Heart left ventricle (tissue), 16 donors: ENCODE data around the gene ENOX2. TPM values are rescaled to one million over a fixed set of nuclear protein-coding genes. Genes with fewer than 3 reads are reported as not detected.

Experiments used
- ATAC-seq, 4 donors: fragments of 200-7000 bp; cut with Tn5 transposase; one replicate each; pipeline ENCODE4 v1.9.1; 2020 to 2022; ENCODE audit warnings: moderate library complexity in 4 of 4, mild to moderate bottlenecking in 3 of 4, moderate number of reproducible peaks in 1 of 4
- DNase-seq, 5 donors: peaks; one replicate each; pipeline ENCODE4 v3.0.0-alpha.2; 2020
- H3K27ac ChIP-seq, 12 donors: fragments of 200-600 bp; sonication (generic) in 4 of 12; one replicate each; pipeline versions ENCODE4 v1.5.0 to v1.8.0; 2016 to 2022; ENCODE audit warnings: mild to moderate bottlenecking in 2 of 12
- H3K27me3 ChIP-seq, 9 donors: fragments of 200-600 bp; sonication (generic) in 2 of 9; one replicate each; pipeline versions ENCODE4 v1.5.1 to v1.8.0; 2016 to 2022; ENCODE audit warnings: mild to moderate bottlenecking in 3 of 9
- H3K36me3 ChIP-seq, 9 donors: fragments of 200-600 bp; sonication (generic) in 2 of 9; one replicate each; pipeline versions ENCODE4 v1.5.0 to v1.8.0; 2018 to 2022; ENCODE audit warnings: mild to moderate bottlenecking in 2 of 9
- H3K4me1 ChIP-seq, 12 donors: fragments of 200-600 bp; sonication (generic) in 4 of 12; one replicate each; pipeline versions ENCODE4 v1.5.0 to v1.8.0; 2016 to 2022; ENCODE audit warnings: mild to moderate bottlenecking in 3 of 12
- H3K4me3 ChIP-seq, 12 donors: fragments of 200-600 bp; sonication (generic) in 4 of 12; one replicate each; pipeline versions ENCODE4 v1.5.0 to v1.8.0; 2017 to 2022; ENCODE audit warnings: mild to moderate bottlenecking in 9 of 12, moderate library complexity in 4 of 12
- H3K9me3 ChIP-seq, 12 donors: fragments of 200-600 bp; sonication (generic) in 4 of 12; one replicate each; pipeline versions ENCODE4 v1.5.0 to v1.8.0; 2016 to 2022; ENCODE audit warnings: mild to moderate bottlenecking in 1 of 12
- CTCF ChIP-seq, 12 donors: fragments of 200-600 bp; sonication (generic) in 4 of 12; IDR thresholded peaks; one replicate each; pipeline versions ENCODE4 v1.5.0 to v1.8.0; 2018 to 2022; ENCODE audit warnings: antibody characterized with exemption in 12 of 12, mild to moderate bottlenecking in 5 of 12
- POLR2A ChIP-seq, 2 donors: fragments of 450-650 bp; IDR thresholded peaks; one replicate each; pipeline ENCODE4 v1.6.1; 2017; ENCODE audit warnings: antibody characterized with exemption in 2 of 2, mild to moderate bottlenecking in 2 of 2, moderate library complexity in 2 of 2
- WGBS, 4 donors: extraction: QIAGEN DNeasy Blood & Tissue Kit in 2 of 4; methylation state at CpG; one replicate each; pipeline versions ENCODE4 v1.1.5 to v1.1.7; 2013 to 2018; 5-methylcytosine and 5-hydroxymethylcytosine counted together
- intact Hi-C, 10 donors: fragments of 100-400 bp; cut with DNase I; formaldehyde crosslinking; loops; one replicate each; pipeline versions ENCODE4 v1.11.1 to v1.14.2; 2022
- polyA plus RNA-seq, 2 donors: library from polyadenylated mRNA; stranded (reverse); fragments of 200-250 nt; gene quantifications; one replicate each; pipeline ENCODE4 v1.2.3, GENCODE V29; 2013
- total RNA-seq, 9 donors: library from RNA; depleted of rRNA in 2 of 9; stranded (reverse); fragments of >200 nt in 2 of 9; fragmentation: NEBNext Ultra II Directional in 3 of 9; extraction: Animal tissue kit (Norgen Biotek cat#: 25700) in 3 of 9; gene quantifications; one replicate each; pipeline versions ENCODE4 v1.1.0 to v1.2.4, GENCODE V29; 2016 to 2023
- donor health status: ischemic (EF 13 %, LVEDD 7.1; RV severe dilation, severe dysfunction).
- donor health status: healthy with polysubstance abuse.
- donor health status: DM: no; HTN: yes; CAD: no.
- donor health status: DM: no; HTN: no; CAD: no.
- donor health status: ischemic (EF 25% LVEDD 6.9; RV normal size, moderate dysfunction).
- donor health status: ischemic (EF 25% LVEDD 5.7; RV mildly dilated, moderate dysfunction).
- donor health status: healthy.
- donor health status: DM: yes; HTN: yes; CAD: no.
- donor health status: ischemic (EF 35%, LVEDD 5.7; RV mildly dilated, moderate dysfunction).
- donor health status: nonischemic (EF 11% LVEDD 7.7; RV severe dilation, severe dysfunction).
- donor health status: DM: yes; HTN: yes; CAD: no.
- donor health status: PGD.
- donor health status: ischemic (EF 29% LVEDD 5.4; RV normal size, mild dysfunction).
- donor health status: nonischemic (EF 23%, LVEDD 6.1; RV moderate dilation, normal function).

The ENOX2 gene
- total and polyA plus RNA-seq, 11 donors = 3.0 to 23.0 (median 17.4) TPM

DNA sequence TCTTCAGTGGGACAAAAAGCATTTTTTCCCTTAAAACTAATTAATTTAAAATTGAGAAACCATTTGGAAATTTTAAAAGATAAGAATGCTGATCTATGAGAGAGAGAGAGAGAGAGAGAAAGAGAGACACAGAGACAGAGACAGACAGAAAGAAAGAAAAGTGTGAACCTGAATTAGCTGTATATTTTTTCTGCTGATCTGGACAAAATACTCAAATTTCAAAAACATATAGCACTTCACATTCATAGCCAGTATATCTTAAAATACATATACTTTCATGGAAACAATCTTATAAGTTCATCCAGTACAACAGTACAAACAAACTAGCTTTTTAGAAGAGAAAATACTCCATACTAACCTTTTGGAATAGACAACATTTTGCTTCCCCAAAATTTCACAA, 18.4 kb downstream of the ENOX2 start:
- ATAC-seq = no peak

GRCh38 chrX:130879869-130880268, 23.1 kb downstream of the ENOX2 start:
- Histone ChIP-seq H3K4me3 (no peak overlapping the region), H3K9me3 (peaks cover 0 to 6% (median 0%) of the 10 kb centered on the region in 12 donors), H3K36me3 (no peaks in the 10 kb centered on the region), H3K27me3 (no peaks in the 10 kb centered on the region), H3K4me1 (peaks cover 0 to 15% (median 0%) of the 10 kb centered on the region in 12 donors), H3K27ac (no peak overlapping the region)
- intact Hi-C loops = no loop called here
- TF ChIP-seq POLR2A (IDR thresholded peaks at IDR 0.05) (no peak), CTCF (IDR thresholded peaks at IDR 0.05) (no peak)
- no peak for ATAC-seq
- 69 to 90% (median 80%) methylated on average over 2 of the region's 2 CpGs for WGBS, 4 donors
- no peak for DNase-seq

More for the DNA sequence above, 18.4 kb downstream of the ENOX2 start:
- intact Hi-C loops = no loop called here
- H3K4me3 ChIP-seq = no peak overlapping the region
- no peaks in the 10 kb centered on the region for H3K9me3 ChIP-seq
- H3K4me1 ChIP-seq = peaks cover 0 to 6% (median 0%) of the 10 kb centered on the region in 12 donors
- H3K27me3 ChIP-seq = no peaks in the 10 kb centered on the region
- no peak for DNase-seq
- no peak overlapping the region for H3K27ac ChIP-seq
- TF ChIP-seq POLR2A (IDR thresholded peaks at IDR 0.05) (no peak), CTCF (IDR thresholded peaks at IDR 0.05) (no peak)
- H3K36me3 ChIP-seq = no peaks in the 10 kb centered on the region

GRCh38 chrX:130878350-130879341, 24.4 kb downstream of the ENOX2 start:
- Histone ChIP-seq H3K4me1 (peaks cover 0 to 15% (median 0%) of the 10 kb centered on the region in 12 donors), H3K36me3 (no peaks in the 10 kb centered on the region), H3K27ac (peak overlapping the region in 1 of 12 donors; percentile 15), H3K27me3 (no peaks in the 10 kb centered on the region), H3K4me3 (no peak overlapping the region), H3K9me3 (peaks cover 0 to 6% (median 0%) of the 10 kb centered on the region in 12 donors)
- intact Hi-C loops = no loop called here
- TF ChIP-seq POLR2A (IDR thresholded peaks at IDR 0.05) = no peak
- TF ChIP-seq CTCF (IDR thresholded peaks at IDR 0.05) = no peak
- peak in 3 of 4 donors; percentile 34 to 52 (median 38) for ATAC-seq
- 58 to 69% (median 66%) methylated on average over 7 of the region's 7 CpGs for WGBS, 4 donors
- DNase-seq = peak in 3 of 5 donors; percentile 9 to 35 (median 22)

DNA sequence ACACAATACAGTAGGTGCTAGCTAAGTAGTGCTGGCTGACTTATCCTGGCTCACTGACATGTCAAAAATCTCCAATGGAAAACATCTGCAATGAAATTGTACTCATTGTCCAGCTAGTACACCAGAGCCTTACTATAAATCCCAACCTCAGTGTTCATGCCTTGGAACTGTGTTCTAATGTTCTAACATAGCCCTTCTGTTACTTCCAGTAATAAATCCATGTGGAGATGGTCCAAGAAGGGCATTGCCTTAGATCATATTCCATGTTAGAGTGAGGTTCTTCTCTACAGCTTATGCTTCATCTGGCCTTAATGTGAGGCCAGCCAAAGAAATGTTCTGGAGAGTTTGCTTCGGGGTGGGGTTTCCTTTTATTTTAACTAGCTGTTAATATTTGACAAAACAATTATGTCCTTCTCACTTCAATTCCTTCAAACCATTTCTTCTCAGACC, 25.1 kb downstream of the ENOX2 start:
- TF ChIP-seq POLR2A (IDR thresholded peaks at IDR 0.05) (no peak), CTCF (IDR thresholded peaks at IDR 0.05) (no peak)
- WGBS, 4 donors = 37 to 65% (median 57%) methylated on average over 1 of the region's 1 CpG
- Histone ChIP-seq H3K36me3 (no peaks in the 10 kb centered on the region), H3K4me3 (no peak overlapping the region), H3K9me3 (peaks cover 0 to 6% (median 0%) of the 10 kb centered on the region in 12 donors), H3K27me3 (no peaks in the 10 kb centered on the region), H3K27ac (peak overlapping the region in 1 of 12 donors; percentile 15), H3K4me1 (peaks cover 0 to 15% (median 0%) of the 10 kb centered on the region in 12 donors)
- DNase-seq (no peak), ATAC-seq (peak in 3 of 4 donors; percentile 16 to 58 (median 57))
- intact Hi-C loops = no loop called here
